Esophagus muscularis mucosa (tissue), 4 donors: ENCODE data around the gene CDH4. TPM values are rescaled to one million over a fixed set of nuclear protein-coding genes. Genes with fewer than 3 reads are reported as not detected.

Experiments
- DNase-seq: peaks from one replicate; pipeline ENCODE4 v3.0.0-alpha.2; 2017; ENCODE audit errors: extremely low spot score
- H3K27ac ChIP-seq, 4 donors: fragments of 200-600 bp; sonication (generic); replicated peaks in 1 of 4; 1 replicate in 3 of 4; 2 replicates in 1 of 4; pipeline ENCODE4 v1.5.1; 2016 to 2019; ENCODE audit warnings: mild to moderate bottlenecking in 1 of 4
- H3K27me3 ChIP-seq, 4 donors: fragments of 200-600 bp; sonication (generic); one replicate each; pipeline versions ENCODE4 v1.5.1 to v1.6.0; 2016 to 2019
- H3K36me3 ChIP-seq, 4 donors: fragments of 200-600 bp; sonication (generic); one replicate each; pipeline ENCODE4 v1.5.1; 2016 to 2019
- H3K4me1 ChIP-seq, 4 donors: fragments of 200-600 bp; sonication (generic); one replicate each; pipeline ENCODE4 v1.5.1; 2016 to 2019
- H3K4me3 ChIP-seq, 4 donors: fragments of 200-600 bp; sonication (generic); 1 replicate in 2 of 4; 2 replicates in 2 of 4; pipeline ENCODE4 v1.5.1; 2016 to 2019; ENCODE audit warnings: mild to moderate bottlenecking in 4 of 4, moderate library complexity in 1 of 4
- H3K9me3 ChIP-seq, 4 donors: fragments of 200-600 bp; sonication (generic); 1 replicate in 3 of 4; 2 replicates in 1 of 4; pipeline ENCODE4 v1.5.1; 2016 to 2019
- EP300 ChIP-seq: sonication (generic); formaldehyde crosslinking; IDR thresholded peaks from one replicate; pipeline ENCODE4 v1.6.1; 2017; ENCODE audit warnings: antibody characterized with exemption
- POLR2A ChIP-seq: fragments of 450-650 bp; IDR thresholded peaks from one replicate; pipeline ENCODE4 v1.6.1; 2017; ENCODE audit warnings: antibody characterized with exemption, moderate library complexity, mild to moderate bottlenecking, low read depth
- POLR2AphosphoS5 ChIP-seq, 2 donors: sonication (generic); formaldehyde crosslinking; IDR thresholded peaks; one replicate each; pipeline ENCODE4 v1.6.1; 2017; ENCODE audit warnings: antibody characterized with exemption in 2 of 2
- WGBS: methylation state at CpG from one replicate; pipeline ENCODE4 v1.1.5; 2018; 5-methylcytosine and 5-hydroxymethylcytosine counted together
- intact Hi-C: fragments of 100-400 bp; cut with DNase I; formaldehyde crosslinking; loops from one replicate; pipeline ENCODE4 v1.15.1; 2023
- total RNA-seq, 4 donors: library from RNA; depleted of rRNA; stranded (reverse); fragments of >200 nt; gene quantifications; one replicate each; pipeline versions ENCODE4 v1.1.0 to v1.2.1, GENCODE V29; 2016
- TF ChIP-seq, protein P1 (sequence below), 3 experiments: fragments of 200-600 bp in 2 of 3; fragments of 450-650 bp in 1 of 3; sonication (generic) in 2 of 3; IDR thresholded peaks; one replicate each; pipeline ENCODE4 v1.5.1; 2017 to 2019; ENCODE audit warnings: antibody characterized with exemption in 3 of 3, mild to moderate bottlenecking in 2 of 3, moderate library complexity in 1 of 3

Gene CDH4
- total RNA-seq, 4 donors from 2014 or later = 0.42 to 1.3 (median 0.48) TPM

DNA sequence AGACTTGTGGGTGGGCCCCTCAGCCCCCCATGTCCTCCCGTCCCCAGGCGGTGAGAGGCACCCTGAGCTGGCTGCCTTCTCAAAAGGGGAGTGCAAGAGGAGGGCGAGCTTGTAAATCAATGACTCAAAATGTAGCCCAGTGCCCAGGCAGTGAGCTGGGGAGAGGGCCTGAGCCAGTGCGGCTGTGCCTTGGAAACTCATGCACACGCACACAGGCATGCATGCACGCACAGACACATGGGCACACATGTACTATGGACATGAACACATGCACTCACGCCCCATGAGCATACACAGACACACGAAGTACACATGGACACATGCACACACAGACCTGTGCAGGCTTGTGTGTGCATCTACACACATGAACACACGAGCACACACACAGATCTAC is 680.1 kb downstream of the CDH4 start:
- Histone ChIP-seq H3K27me3 (peaks cover 0 to 35% (median 0%) of the 10 kb centered on the region in 4 donors), H3K9me3 (no peaks in the 10 kb centered on the region), H3K27ac (no peak overlapping the region), H3K4me3 (no peak overlapping the region), H3K4me1 (no peaks in the 10 kb centered on the region), H3K36me3 (no peaks in the 10 kb centered on the region)
- TF ChIP-seq EP300 (no peak), POLR2AphosphoS5 (IDR thresholded peaks at IDR 0.05) (no peak), POLR2A (no peak)
- TF ChIP-seq, protein P1, sequence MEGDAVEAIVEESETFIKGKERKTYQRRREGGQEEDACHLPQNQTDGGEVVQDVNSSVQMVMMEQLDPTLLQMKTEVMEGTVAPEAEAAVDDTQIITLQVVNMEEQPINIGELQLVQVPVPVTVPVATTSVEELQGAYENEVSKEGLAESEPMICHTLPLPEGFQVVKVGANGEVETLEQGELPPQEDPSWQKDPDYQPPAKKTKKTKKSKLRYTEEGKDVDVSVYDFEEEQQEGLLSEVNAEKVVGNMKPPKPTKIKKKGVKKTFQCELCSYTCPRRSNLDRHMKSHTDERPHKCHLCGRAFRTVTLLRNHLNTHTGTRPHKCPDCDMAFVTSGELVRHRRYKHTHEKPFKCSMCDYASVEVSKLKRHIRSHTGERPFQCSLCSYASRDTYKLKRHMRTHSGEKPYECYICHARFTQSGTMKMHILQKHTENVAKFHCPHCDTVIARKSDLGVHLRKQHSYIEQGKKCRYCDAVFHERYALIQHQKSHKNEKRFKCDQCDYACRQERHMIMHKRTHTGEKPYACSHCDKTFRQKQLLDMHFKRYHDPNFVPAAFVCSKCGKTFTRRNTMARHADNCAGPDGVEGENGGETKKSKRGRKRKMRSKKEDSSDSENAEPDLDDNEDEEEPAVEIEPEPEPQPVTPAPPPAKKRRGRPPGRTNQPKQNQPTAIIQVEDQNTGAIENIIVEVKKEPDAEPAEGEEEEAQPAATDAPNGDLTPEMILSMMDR (IDR thresholded peaks at IDR 0.05) = no peak
- 86% methylated on average over 9 of the region's 9 CpGs for WGBS
- no peak for DNase-seq
- intact Hi-C loops = no loop called here

DNA sequence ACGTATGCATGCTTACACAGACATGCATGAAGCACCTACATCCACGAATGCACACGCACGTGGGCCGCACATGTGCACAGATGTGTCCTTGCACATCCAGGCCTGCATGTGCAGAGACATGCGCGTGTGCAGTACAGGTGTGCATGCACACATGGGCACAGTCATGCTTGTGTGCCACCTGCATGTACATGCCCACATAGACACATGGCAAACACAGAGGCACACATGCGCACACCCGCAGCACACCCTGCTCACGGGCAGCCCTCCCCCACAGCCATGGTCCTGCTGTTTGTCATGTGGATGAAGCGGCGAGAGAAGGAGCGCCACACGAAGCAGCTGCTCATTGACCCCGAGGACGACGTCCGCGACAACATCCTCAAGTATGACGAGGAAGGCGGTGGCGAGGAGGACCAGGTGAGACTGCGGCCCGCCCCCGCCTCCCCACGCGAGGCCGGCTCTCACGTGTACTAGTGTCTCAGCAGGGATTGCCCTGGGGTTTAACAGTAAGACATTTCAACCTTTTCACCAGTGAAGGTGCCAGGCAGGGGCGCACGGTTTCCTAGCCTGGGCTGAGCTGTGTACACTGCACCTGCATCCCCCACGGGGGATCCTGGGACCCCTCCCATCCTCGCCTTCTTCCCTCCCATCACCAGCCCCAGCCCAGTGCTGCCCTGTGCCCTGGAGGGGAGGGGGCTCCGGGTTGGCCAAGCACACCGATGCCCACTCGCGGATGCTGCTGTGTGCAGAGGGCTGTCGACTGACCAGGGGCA is 680.8 kb downstream of the CDH4 start:
- Histone ChIP-seq H3K9me3 (no peaks in the 10 kb centered on the region), H3K27me3 (peaks cover 0 to 42% (median 0%) of the 10 kb centered on the region in 4 donors), H3K27ac (no peak overlapping the region), H3K36me3 (no peaks in the 10 kb centered on the region), H3K4me3 (no peak overlapping the region), H3K4me1 (no peaks in the 10 kb centered on the region)
- TF ChIP-seq POLR2AphosphoS5 (IDR thresholded peaks at IDR 0.05) (no peak), EP300 (no peak), POLR2A (no peak)
- TF ChIP-seq, protein P1 (IDR thresholded peaks at IDR 0.05) = no peak
- 88% methylated on average over 34 of the region's 38 CpGs for WGBS
- no peak for DNase-seq
- intact Hi-C loops = no loop called here

DNA sequence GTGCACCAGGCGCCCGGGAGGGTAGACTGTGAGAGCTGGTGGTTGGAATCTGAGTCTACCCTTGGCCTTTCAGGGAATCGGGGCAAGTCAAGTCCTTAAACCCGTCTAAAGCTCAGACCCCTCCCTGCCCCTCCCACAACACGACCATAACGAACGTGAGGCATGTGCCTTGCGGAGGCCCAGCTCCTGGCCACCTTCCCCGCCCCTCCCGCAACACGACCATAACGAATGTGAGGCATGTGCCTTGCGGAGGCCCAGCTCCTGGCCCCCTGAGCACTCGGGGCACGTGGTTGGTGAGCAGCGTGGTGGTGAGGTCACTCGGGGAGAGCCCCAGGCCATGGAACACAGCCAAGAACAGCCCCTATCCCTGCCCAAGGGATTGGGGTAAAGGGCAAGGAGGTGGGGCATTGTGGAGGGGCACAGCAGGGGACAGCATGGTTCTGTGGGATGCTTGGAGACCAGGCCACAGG is 681.5 kb downstream of the CDH4 start:
- peaks cover 0 to 48% (median 0%) of the 10 kb centered on the region in 4 donors for H3K27me3 ChIP-seq
- TF ChIP-seq POLR2AphosphoS5 (IDR thresholded peaks at IDR 0.05) (no peak), POLR2A (no peak), EP300 (no peak)
- TF ChIP-seq, protein P1 (IDR thresholded peaks at IDR 0.05) = no peak
- H3K9me3 ChIP-seq = no peaks in the 10 kb centered on the region
- intact Hi-C loops = no loop called here
- no peak overlapping the region for H3K27ac ChIP-seq
- no peak for DNase-seq
- no peak overlapping the region for H3K4me3 ChIP-seq
- no peaks in the 10 kb centered on the region for H3K36me3 ChIP-seq
- WGBS = 63% methylated on average over 17 of the region's 17 CpGs
- H3K4me1 ChIP-seq = no peaks in the 10 kb centered on the region

DNA sequence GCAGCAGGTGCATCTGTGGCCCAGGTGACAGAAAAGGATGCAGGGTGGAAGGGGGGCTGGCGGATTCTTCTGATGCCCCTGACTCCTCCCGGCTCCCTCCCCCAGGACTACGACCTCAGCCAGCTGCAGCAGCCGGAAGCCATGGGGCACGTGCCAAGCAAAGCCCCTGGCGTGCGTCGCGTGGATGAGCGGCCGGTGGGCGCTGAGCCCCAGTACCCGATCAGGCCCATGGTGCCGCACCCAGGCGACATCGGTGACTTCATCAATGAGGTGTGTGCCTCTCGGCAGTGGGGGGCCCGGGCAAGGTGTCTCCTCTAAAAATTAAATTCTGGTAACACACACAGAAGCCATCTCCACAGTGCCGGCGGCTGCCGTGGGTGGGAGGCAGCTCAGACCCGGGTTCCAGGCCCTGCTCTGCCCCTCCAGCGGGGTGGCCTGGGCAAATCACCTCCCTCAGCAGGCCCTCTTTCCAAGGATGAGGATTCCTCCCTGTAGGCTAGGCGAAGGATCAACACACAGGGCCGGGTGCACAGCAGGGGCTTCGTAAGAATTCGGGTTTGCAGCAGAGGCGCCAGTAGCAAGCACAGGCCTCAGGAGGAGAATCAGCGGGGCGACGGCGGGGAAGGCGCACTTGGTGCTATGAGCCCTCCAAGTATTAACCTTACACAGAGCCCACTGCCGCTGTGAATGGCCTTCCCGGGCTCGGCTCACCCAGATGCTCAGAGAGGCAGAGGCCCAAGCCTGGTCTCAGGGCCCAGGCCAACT is 682.1 kb downstream of the CDH4 start:
- no peak for DNase-seq
- H3K27me3 ChIP-seq = peaks cover 0 to 52% (median 0%) of the 10 kb centered on the region in 4 donors
- H3K9me3 ChIP-seq = no peaks in the 10 kb centered on the region
- TF ChIP-seq POLR2A (no peak), POLR2AphosphoS5 (IDR thresholded peaks at IDR 0.05) (no peak)
- TF ChIP-seq, protein P1 (IDR thresholded peaks at IDR 0.05) = no peak
- 69% methylated on average over 16 of the region's 36 CpGs for WGBS
- intact Hi-C loops = no loop called here
- H3K27ac ChIP-seq = no peak overlapping the region
- no peak overlapping the region for H3K4me3 ChIP-seq
- no peaks in the 10 kb centered on the region for H3K36me3 ChIP-seq
- no peaks in the 10 kb centered on the region for H3K4me1 ChIP-seq
